ENCODE data around the gene GGA3. TPM values are rescaled to one million over a fixed set of nuclear protein-coding genes. Genes with fewer than 3 reads are reported as not detected.

Gene GGA3
- total RNA-seq, 1 experiment from 2014 or later, result 37.5 TPM

DNA sequence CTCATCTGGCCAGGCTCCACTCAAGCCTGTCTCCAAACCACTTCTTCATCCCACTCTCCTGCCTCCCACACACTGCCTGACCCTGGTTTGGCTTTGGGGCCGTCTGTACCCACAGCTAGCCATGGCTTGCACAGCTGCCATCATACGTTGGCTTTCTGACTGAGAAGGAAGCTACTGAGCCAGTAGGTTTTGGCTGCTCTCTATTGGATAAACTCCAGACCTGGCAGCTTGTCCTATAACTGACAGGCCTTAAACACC, 5.7 kb upstream of the GGA3 start:
- Histone ChIP-seq H2AFZ (no peak overlapping the region), H3K36me3 (ENCODE audit: low read depth) (0 out of 2 replicates have a peak, but pooled peaks cover 7% of the 10 kb centered on the region), H4K20me1 (ENCODE audit: insufficient read depth) (no peaks in the 10 kb centered on the region), H3K79me2 (ENCODE audit: low read depth) (peaks cover 12% of the 10 kb centered on the region), H3K9me3 (ENCODE audit: insufficient read depth, low read depth) (no peaks in the 10 kb centered on the region), H3K4me3 (no peak overlapping the region), H3K9me2 (ENCODE audit: insufficient read depth) (no peaks in the 10 kb centered on the region), H3K4me2 (no peak overlapping the region), H3K4me1 (replicated peaks; ENCODE audit: insufficient read depth) (peaks cover 10% of the 10 kb centered on the region; the same call in 1 of the 2 replicates), H3F3A (ENCODE audit: insufficient read depth, low read depth) (peaks cover 38% of the 10 kb centered on the region; the same call in 1 of the 2 replicates), H3K27ac (no peak overlapping the region), H3K27me3 (ENCODE audit: insufficient read depth, low read depth) (no peaks in the 10 kb centered on the region)
- DNase-seq, result no peak
- POLR2A ChIA-PET (ENCODE audit: unreplicated experiment), result interaction anchor here (0.6 kb wide), 1 partner anchor 190 kb away, joined by 3 read pairs; no protein-coding TSS in a partner anchor
- no TSS peak for BruUV-seq (replicated peaks)
- no peak for TF ChIP-seq EZH2 (IDR thresholded peaks at IDR 0.05; ENCODE audit: low read depth)
- TF ChIP-seq, protein P1, sequence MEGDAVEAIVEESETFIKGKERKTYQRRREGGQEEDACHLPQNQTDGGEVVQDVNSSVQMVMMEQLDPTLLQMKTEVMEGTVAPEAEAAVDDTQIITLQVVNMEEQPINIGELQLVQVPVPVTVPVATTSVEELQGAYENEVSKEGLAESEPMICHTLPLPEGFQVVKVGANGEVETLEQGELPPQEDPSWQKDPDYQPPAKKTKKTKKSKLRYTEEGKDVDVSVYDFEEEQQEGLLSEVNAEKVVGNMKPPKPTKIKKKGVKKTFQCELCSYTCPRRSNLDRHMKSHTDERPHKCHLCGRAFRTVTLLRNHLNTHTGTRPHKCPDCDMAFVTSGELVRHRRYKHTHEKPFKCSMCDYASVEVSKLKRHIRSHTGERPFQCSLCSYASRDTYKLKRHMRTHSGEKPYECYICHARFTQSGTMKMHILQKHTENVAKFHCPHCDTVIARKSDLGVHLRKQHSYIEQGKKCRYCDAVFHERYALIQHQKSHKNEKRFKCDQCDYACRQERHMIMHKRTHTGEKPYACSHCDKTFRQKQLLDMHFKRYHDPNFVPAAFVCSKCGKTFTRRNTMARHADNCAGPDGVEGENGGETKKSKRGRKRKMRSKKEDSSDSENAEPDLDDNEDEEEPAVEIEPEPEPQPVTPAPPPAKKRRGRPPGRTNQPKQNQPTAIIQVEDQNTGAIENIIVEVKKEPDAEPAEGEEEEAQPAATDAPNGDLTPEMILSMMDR (conservative IDR thresholded peaks at IDR 0.05), result no peak
- intact Hi-C loops (cut with micrococcal nuclease; ENCODE audit: unreplicated experiment), result loop anchor here (10.0 kb wide), 1 partner anchor 248 kb away; the partner anchor contains the start of genes CASKIN2 and TSEN54
- CTCF ChIA-PET, result no interaction called here

DNA sequence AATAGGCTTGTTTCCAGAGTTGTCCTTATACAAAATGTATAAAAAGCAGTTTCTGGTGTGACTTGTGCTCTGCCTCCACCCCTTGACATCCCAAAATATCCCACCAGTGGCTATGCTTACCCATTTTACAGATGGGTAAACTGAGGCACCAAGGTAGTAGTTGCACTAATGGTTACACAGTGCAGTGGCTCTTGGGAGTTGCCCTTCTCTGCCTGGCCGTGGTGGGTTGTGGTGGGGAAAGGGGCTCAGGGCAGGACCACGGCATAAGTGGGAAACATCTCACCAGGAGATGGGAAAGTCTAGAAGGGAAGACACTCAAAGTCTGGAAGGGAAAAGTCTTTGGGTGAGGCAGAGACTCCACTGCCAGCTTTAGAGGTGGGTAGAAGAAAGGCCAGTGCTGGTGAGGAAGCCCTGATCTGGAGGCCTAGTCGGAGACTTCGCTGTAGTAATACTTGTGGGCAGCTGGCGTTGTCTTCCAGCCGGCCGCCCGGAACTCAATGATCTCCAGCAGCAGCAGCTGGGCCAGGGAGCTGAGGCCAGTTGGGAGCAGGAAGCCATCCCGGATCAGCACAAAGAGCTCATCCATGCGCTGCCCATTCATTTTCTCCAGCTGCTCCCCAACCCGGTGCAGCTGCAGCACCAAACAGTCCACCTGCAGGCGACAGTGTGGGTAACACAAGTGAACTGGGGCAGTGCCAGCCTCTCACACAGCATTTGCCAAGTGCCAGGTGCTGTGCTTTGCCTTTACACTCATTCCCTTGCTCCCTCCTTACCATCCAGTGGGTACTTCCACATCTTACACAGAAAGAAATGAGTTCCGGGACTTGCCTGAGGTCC, 5.1 kb upstream of the GGA3 start:
- no peak for TF ChIP-seq EZH2 (IDR thresholded peaks at IDR 0.05; ENCODE audit: low read depth)
- TF ChIP-seq, protein P1 (conservative IDR thresholded peaks at IDR 0.05), result no peak
- peaks cover 38% of the 10 kb centered on the region; the same call in 1 of the 2 replicates for H3F3A ChIP-seq (ENCODE audit: insufficient read depth, low read depth)
- no peaks in the 10 kb centered on the region for H3K27me3 ChIP-seq (ENCODE audit: insufficient read depth, low read depth)
- no peak overlapping the region for H3K27ac ChIP-seq
- H3K79me2 ChIP-seq (ENCODE audit: low read depth), result peaks cover 14% of the 10 kb centered on the region
- 0 out of 2 replicates have a peak, but pooled peaks cover 7% of the 10 kb centered on the region for H3K36me3 ChIP-seq (ENCODE audit: low read depth)
- ChIA-PET POLR2A (ENCODE audit: unreplicated experiment) (interaction anchor here (0.6 kb wide), 2 partner anchors 17 to 191 kb away, joined by 3 to 7 read pairs; no protein-coding TSS in a partner anchor), CTCF (no interaction called here)
- no TSS peak for BruUV-seq (replicated peaks)
- intact Hi-C loops (cut with micrococcal nuclease; ENCODE audit: unreplicated experiment), result loop anchor here (10.0 kb wide), 1 partner anchor 248 kb away; the partner anchor contains the start of genes CASKIN2 and TSEN54
- H3K4me3 ChIP-seq, result no peak overlapping the region
- H4K20me1 ChIP-seq (ENCODE audit: insufficient read depth), result no peaks in the 10 kb centered on the region
- H3K4me1 ChIP-seq (replicated peaks; ENCODE audit: insufficient read depth), result peaks cover 7% of the 10 kb centered on the region; the same call in 1 of the 2 replicates
- H3K4me2 ChIP-seq, result no peak overlapping the region
- DNase-seq, result no peak
- H2AFZ ChIP-seq, result no peak overlapping the region
- no peaks in the 10 kb centered on the region for H3K9me2 ChIP-seq (ENCODE audit: insufficient read depth)
- H3K9me3 ChIP-seq (ENCODE audit: insufficient read depth, low read depth), result no peaks in the 10 kb centered on the region

DNA sequence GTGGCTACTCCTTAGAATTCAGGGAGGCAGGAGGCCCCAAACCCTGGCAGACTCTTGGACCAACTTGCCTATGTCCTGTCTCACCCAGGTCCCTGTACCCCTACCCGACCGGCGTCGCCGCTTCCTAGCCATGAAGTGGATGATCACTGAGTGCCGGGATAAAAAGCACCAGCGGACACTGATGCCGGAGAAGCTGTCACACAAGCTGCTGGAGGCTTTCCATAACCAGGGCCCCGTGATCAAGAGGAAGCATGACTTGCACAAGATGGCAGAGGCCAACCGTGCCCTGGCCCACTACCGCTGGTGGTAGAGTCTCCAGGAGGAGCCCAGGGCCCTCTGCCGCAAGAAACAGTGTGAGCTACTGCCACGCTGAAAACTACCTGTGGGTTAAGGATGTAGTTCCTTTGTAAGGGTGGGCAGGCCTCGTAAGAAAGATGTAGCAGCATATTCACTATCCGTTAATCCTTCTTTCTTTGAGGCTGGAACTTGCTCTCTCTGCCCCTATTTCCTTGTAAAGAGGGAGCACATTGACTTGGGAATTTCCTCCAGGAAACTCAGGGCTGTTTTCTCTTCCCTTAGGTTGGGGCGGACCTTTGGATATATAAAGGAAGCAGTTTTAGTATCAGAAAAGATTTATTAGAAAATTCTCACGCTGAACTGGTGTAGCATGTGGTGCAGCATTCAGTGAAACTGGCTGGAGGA, 4.4 kb upstream of the GGA3 start:
- BruUV-seq (replicated peaks), result no TSS peak
- Histone ChIP-seq H3K9me2 (ENCODE audit: insufficient read depth) (no peaks in the 10 kb centered on the region), H4K20me1 (ENCODE audit: insufficient read depth) (no peaks in the 10 kb centered on the region), H3K36me3 (ENCODE audit: low read depth) (0 out of 2 replicates have a peak, but pooled peaks cover 7% of the 10 kb centered on the region), H3F3A (ENCODE audit: insufficient read depth, low read depth) (peaks cover 38% of the 10 kb centered on the region; the same call in 1 of the 2 replicates), H3K9me3 (ENCODE audit: insufficient read depth, low read depth) (no peaks in the 10 kb centered on the region), H3K27ac (no peak overlapping the region), H3K4me2 (no peak overlapping the region), H3K79me2 (ENCODE audit: low read depth) (peaks cover 20% of the 10 kb centered on the region), H3K27me3 (ENCODE audit: insufficient read depth, low read depth) (no peaks in the 10 kb centered on the region), H3K4me1 (replicated peaks; ENCODE audit: insufficient read depth) (peaks cover 7% of the 10 kb centered on the region; the same call in 1 of the 2 replicates), H3K4me3 (no peak overlapping the region), H2AFZ (no peak overlapping the region)
- TF ChIP-seq EZH2 (IDR thresholded peaks at IDR 0.05; ENCODE audit: low read depth), result no peak
- TF ChIP-seq, protein P1 (conservative IDR thresholded peaks at IDR 0.05), result no peak
- POLR2A ChIA-PET (ENCODE audit: unreplicated experiment), result interaction anchor here (0.6 kb wide), 1 partner anchor 17 kb away, joined by 7 read pairs; no protein-coding TSS in a partner anchor
- CTCF ChIA-PET, result no interaction called here
- intact Hi-C loops (cut with micrococcal nuclease; ENCODE audit: unreplicated experiment), result loop anchor here (10.0 kb wide), 1 partner anchor 249 kb away; the partner anchor contains the start of genes CASKIN2 and TSEN54
- no peak for DNase-seq
